OCI-M2 (cell line): ENCODE results near the gene DBNDD2.

Experiments
- DNase-seq: peaks from one replicate; lab custom pipeline; 2025; ENCODE audit not compliant: unreplicated experiment; lab: John Stamatoyannopoulos, UW

The DBNDD2 gene, protein sequence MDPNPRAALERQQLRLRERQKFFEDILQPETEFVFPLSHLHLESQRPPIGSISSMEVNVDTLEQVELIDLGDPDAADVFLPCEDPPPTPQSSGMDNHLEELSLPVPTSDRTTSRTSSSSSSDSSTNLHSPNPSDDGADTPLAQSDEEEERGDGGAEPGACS

DNA sequence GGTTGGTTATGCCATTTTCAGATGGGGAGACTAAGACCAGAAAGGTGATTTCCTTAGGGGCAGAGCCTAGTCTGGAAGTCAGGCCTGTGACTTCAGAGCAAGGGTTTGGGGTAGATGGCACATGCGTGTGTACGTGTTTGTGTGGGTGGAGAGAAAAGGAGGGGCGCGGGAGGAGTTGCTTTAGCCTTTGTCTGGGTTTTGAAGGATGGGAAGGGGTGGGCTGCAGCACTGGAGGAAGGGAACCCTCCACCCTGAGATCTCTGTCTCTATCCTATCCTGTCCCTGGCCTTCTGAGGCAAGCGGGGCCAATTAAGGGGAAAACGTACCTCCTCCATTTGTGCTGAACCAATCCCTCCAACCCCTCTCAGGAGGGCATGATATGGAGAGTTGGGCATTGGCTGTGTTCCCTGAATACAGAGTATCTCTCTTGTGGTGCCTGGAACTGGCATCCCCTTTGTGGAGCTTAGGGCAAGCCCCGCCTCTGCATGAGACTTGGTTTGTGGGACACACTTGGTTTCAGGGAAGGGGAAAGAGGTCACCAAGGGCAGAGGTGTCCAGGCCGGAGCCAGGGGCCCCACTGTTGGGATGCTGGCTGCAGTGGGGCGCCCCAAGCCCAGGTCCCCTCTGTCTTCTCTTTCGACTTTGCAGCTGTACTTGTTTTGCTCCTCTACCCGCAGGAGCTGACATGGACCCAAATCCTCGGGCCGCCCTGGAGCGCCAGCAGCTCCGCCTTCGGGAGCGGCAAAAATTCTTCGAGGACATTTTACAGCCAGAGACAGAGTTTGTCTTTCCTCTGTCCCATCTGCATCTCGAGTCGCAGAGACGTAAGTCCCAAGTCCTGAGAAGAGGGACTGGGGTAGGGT is at the start of gene DBNDD2:
Gene DBNDD2 (plus strand): TSS at position 507 of the 863 bp plus-strand sequence. CDS start 179 bp downstream, at position 686.
- DNase-seq = no peak

DNA sequence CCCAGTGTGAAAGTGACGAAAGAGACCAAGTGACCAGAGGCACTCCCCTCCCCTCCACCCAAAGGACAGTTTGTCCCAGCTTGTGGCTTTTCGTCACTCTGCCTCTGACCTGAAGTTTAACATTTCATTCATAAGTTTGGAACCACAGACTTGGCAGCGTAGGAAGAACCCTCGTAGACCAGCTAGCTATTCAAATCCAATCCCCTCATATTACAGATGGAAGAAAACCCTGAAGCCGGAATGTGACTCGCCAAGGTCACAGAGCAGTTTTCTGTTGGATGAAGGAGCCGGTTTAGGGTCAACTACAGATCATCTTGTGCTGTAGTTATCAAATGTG is 49.1 kb upstream of the DBNDD2 start:
- DNase-seq = no peak

GRCh38 chr20:45359406-45360148 is 48.5 kb upstream of the DBNDD2 start:
- no peak for DNase-seq

DNA sequence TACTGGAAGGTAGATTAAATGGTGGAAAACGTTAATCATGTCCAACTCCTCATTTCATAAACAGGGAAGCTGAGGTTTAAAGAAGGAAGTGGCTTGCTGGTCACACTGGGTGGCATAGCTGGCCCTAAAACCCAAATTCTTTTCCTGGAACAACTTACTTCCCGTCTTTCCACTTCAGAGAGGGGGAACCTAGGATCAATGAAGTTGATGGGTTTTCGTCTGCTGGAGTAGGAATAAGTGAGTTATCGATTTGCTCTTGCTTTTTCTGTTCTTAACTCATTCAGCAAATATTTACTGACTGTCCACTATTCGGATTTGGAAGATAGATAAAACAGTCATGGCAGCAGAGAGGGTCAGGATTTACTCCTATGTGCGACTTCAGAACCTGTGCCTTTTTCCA is 46.3 kb upstream of the DBNDD2 start:
- no peak for DNase-seq

DNA sequence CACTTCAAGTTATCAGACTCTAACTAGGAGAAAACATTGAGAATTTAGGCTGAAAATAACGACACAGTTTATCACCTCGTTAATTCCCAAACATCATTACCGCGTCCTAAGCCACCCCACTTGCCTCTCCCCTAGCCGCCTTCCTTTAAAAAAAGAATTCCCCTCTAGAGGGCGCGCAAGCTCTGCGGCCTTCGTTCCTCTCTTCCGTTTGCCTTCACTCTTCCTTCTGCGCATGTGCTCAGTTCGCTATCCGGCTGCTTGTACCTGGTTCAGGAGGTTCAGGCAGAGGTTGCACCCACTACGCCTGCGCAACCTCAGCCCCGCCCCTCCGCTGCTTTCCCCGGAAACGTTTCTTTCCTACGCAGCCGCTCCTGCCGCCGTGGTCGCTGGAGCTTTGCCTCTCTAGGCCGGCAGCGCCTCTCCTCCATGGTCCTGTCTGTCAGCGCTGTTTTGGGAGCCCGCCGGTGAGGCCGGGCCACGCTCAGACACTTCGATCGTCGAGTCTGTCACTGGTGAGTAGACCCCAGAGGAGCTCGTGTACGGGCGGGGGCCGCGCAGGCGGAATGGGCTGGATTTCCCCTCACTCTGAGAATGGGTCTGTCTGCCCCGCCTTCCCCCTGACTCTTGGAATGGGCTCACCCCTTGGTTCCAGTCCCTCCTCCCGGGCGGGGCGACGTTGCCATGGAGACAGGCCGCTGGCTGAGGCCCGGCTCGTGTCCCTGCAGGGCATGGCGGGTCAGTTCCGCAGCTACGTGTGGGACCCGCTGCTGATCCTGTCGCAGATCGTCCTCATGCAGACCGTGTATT is 45.1 kb upstream of the DBNDD2 start, which contains the start of gene SYS1:
Gene SYS1 (plus strand): TSS at position 353 of the 807 bp plus-strand sequence. CDS start 376 bp downstream, at position 729.
- DNase-seq = peak; percentile 97

DNA sequence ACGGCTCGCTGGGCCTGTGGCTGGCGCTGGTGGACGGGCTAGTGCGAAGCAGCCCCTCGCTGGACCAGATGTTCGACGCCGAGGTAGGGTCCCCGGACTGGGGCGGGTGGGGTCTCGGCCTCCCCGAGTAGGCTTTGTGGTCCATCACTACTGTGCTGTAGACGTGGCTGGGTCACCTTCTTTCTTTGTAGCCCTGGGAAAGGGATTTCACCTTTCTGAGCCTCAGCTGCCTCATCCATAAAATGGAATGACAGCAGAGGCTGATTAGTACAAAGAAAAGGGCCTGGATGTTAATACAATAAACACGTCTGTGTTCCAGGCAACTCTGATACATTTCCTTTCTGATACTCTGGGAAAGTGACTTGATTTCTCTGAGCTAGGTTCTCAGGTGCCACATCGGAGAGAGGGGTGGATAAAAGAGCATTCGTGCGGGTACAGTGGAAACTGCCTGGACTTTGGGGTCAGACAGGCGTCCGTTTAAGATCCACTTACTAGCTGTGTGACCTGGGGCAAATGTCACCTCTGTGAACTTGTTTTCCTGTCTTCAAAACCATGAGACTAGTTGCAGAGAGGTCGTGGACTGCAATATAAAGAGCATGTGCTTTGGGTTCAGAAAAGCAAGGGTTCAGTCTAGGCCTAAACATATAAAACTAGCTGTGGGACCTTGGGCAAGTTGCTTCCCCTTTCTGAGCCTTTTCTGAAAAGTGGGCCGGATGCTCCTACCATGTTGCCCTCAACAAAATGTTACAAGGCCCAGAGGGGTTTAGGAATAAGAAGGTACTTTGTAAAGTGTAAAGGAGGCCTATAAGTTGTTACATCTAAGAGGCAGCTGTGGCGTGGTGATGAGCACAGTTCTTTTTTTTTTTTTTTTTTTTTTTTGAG is 44.2 kb upstream of the DBNDD2 start:
- no peak for DNase-seq

DNA sequence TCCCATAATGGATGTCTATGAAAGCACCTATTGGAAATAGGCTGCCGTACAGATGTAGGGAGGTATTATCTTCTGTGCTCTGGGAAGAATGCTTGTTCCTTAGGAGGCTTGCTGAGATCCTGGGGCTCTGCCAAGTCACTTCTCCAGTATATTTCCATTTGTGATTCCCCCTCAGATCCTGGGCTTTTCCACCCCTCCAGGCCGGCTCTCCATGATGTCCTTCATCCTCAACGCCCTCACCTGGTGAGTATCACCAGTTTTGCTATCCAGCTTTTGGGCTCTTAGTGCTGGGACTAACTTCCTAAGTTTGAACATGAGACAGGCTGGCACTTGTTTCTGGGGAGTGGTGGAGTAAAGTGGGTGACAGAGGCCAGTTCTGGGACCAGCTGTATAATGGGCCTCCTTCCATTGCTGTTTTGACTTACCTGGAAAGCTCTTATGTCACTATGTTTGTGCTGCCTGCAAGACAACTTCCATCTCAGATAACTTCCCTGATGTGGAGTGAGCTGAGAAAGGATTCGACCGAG is 42.6 kb upstream of the DBNDD2 start:
- DNase-seq = no peak

GRCh38 chr20:45366192-45366591 is 41.9 kb upstream of the DBNDD2 start:
- no peak for DNase-seq

DNA sequence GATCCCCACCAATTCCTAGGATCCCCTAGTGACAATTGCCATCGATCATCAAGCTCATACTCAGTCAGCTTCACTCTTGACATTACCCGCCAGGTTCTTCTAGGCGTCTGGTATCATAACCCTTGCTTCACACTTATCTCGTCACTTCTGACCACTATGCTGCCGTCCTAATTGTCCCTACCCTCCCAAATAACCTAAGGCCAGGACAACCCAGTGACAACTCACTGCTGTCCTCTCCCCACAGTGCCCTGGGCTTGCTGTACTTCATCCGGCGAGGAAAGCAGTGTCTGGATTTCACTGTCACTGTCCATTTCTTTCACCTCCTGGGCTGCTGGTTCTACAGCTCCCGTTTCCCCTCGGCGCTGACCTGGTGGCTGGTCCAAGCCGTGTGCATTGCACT is 41.5 kb upstream of the DBNDD2 start:
- no peak for DNase-seq

GRCh38 chr20:45367126-45367525 is 41.0 kb upstream of the DBNDD2 start:
- DNase-seq = no peak

DNA sequence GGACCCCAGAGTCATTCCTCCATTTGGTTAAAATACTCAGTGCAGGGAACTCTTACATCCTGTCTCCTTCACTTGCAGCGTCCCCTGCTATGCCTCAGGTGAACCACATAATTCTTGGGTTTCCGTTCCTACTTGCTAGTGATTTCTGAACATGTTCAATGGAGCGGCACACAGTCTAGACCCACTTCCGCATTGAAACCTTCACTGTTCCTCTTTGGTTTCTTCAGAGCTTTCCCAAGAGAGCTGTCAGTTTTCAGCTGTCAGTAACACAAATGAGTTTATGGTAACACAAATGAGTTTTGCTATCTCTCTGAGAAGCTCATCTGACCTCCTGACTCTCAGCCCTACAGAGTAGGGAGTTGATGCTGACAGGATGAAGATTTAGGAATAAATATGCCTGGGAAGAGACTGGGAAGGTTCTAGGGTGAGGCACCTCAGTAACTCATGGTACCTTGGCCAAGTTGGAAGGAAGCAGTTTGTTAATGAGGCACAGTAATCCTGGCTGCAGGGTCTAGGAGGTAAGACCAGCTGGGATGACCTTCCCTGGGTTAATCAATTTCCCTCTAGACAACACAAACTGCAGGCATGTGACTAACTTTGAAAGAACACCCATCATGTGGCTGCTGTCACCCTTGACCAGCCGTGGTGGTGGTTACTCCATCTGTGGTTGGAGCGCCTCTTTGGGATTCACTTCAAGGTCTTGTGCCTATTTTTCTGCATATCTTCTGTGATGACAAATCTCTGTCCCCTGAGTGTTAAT is 39.7 kb upstream of the DBNDD2 start:
- no peak for DNase-seq

GRCh38 chr20:45370571-45371160 is 37.4 kb upstream of the DBNDD2 start:
- no peak for DNase-seq

- no peak for DNase-seq
Observed at GRCh38 chr20:45372241-45372640, 35.8 kb upstream of the DBNDD2 start.

DNA sequence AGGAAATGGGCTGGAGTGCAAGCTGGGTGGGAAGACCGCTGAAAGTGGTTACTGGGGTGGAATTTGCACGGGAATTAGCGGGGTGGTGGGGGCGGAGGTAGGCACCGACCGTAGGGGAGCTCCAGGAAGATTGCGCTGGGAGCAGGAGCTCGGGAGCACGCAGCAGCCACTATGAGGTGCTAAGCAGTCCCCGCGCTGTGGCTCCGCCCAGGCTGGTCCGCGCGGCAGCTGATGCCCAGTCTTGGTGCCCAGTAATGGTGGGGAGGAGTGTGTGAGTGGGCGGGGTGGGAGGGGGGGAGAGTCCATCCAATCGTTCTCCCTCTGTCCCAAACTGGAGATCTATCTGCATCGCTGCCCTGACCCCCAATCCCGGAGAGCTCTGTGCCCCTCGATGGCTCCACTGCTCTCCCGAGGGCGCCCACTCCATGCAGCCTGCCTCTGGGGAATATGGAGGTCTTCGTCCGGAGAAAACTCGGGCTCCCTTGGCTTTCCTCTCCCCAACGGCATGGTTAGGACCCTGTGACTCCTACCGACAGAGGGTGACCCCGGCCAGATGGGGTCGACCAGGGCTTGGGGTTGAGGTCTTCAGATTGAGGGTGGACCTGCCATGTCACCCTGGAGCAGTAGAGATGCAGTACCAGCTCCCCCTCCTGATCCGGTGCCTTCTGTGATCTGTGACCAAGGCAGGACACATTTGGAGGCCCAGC is 35.3 kb upstream of the DBNDD2 start:
- DNase-seq = no peak

GRCh38 chr20:45373353-45374100 is 34.6 kb upstream of the DBNDD2 start:
- no peak for DNase-seq

DNA sequence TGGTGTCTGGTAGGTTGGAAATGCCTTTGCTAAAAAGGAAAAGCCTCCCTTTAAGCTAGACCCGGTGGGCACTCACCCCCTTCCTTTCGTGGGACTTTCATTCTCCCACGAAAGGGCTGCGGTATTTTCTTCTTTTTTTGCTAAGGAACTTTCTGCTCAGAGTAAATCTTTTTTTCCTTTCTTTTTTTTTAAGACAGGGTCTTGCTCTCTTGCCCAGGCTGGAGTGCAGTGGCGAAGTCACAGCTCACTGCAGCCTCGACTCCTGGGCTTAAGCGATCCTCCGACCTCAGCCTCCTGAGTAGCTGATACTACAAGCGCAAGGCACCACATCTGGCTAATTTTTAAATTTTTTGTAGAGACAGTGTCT is 34.0 kb upstream of the DBNDD2 start:
- no peak for DNase-seq

GRCh38 chr20:45374966-45375365 is 33.1 kb upstream of the DBNDD2 start:
- DNase-seq = no peak
